Kidney (tissue), 14 donors: ENCODE measurements around the gene CENPN. TPM values are rescaled to one million over a fixed set of nuclear protein-coding genes. Genes with fewer than 3 reads are reported as not detected.

Experiments used
- DNase-seq, 5 donors: peaks; one replicate each; pipeline ENCODE4 v3.0.0-alpha.2; 2013 to 2020
- FAIRE-seq: peaks from 2 replicates; lab custom pipeline; 2012; peaks lifted over from hg19 to GRCh38; lab: Jason Lieb, UNC
- H3K27ac ChIP-seq, 2 donors: one replicate each; pipeline ENCODE4 v1.7.0; 2013; ENCODE audit warnings: low read depth in 2 of 2, low read length in 2 of 2, inconsistent platforms in 1 of 2
- H3K27me3 ChIP-seq: one replicate; pipeline ENCODE4 v1.7.1; 2013; ENCODE audit warnings: low read length, inconsistent platforms; ENCODE audit not compliant: control insufficient read depth, insufficient read depth
- H3K36me3 ChIP-seq, 3 donors: one replicate each; pipeline versions ENCODE4 v1.7.0 to v1.7.1; 2013; ENCODE audit warnings: low read length in 3 of 3, control low read depth in 1 of 3, inconsistent platforms in 1 of 3; ENCODE audit not compliant: insufficient read depth in 3 of 3, control insufficient read depth in 2 of 3
- H3K4me1 ChIP-seq, 3 donors: one replicate each; pipeline versions ENCODE4 v1.7.0 to v1.7.1; 2013; ENCODE audit warnings: low read length in 3 of 3, inconsistent platforms in 1 of 3, low read depth in 1 of 3; ENCODE audit not compliant: control insufficient read depth in 2 of 3, insufficient read depth in 2 of 3
- H3K4me3 ChIP-seq, 3 donors: one replicate each; pipeline versions ENCODE4 v1.7.0 to v1.8.1; 2013; ENCODE audit warnings: low read length in 3 of 3, control low read depth in 1 of 3, inconsistent platforms in 1 of 3
- H3K9ac ChIP-seq, 3 donors: one replicate each; pipeline versions ENCODE4 v1.7.0 to v1.7.1; 2013; ENCODE audit warnings: low read length in 3 of 3, control low read depth in 1 of 3, inconsistent platforms in 1 of 3
- H3K9me3 ChIP-seq, 3 donors: one replicate each; pipeline versions ENCODE4 v1.7.0 to v1.7.1; 2013; ENCODE audit warnings: low read length in 3 of 3, control low read depth in 1 of 3, inconsistent platforms in 1 of 3; ENCODE audit not compliant: control insufficient read depth in 2 of 3, insufficient read depth in 1 of 3
- CTCF ChIP-seq: IDR thresholded peaks from 3 replicates; pipeline ENCODE4 v1.5.1; 2012; ENCODE audit warnings: mild to moderate bottlenecking, moderate library complexity, borderline replicate concordance; ENCODE audit not compliant: insufficient read depth; ENCODE audit errors: extremely low read depth
- intact Hi-C: fragments of 100-400 bp; cut with DNase I; formaldehyde crosslinking; loops from one replicate; pipeline ENCODE4 v1.11.1; 2022
- polyA plus RNA-seq: library from polyadenylated mRNA; stranded (reverse); fragments of 350-450 nt; fragmentation: Illumina TruSeq; extraction: RNeasy Lipid Tissue Mini Kit (QIAGEN cat#74804); gene quantifications from one replicate; pipeline ENCODE4 v1.2.3, GENCODE V29; 2014; ENCODE audit warnings: low read depth, low replicate concordance; ENCODE audit not compliant: insufficient read depth
- total RNA-seq: library from RNA; stranded (reverse); fragmentation: NEBNext Ultra II Directional; extraction: Animal tissue kit (Norgen Biotek cat#: 25700); gene quantifications from one replicate; pipeline ENCODE4 v1.2.1, GENCODE V29; 2021
- donor health status: control.
- donor health status: control.
- donor health status: control.
- donor health status: control.
- donor health status: control.
- donor health status: DM: yes; HTN: yes; CAD: no.
- donor health status: Normal renal cell carcinoma (clear cell type).

The CENPN gene
- total and polyA plus RNA-seq, 2 donors from 2014 or later = 2.0 to 4.1 TPM

DNA sequence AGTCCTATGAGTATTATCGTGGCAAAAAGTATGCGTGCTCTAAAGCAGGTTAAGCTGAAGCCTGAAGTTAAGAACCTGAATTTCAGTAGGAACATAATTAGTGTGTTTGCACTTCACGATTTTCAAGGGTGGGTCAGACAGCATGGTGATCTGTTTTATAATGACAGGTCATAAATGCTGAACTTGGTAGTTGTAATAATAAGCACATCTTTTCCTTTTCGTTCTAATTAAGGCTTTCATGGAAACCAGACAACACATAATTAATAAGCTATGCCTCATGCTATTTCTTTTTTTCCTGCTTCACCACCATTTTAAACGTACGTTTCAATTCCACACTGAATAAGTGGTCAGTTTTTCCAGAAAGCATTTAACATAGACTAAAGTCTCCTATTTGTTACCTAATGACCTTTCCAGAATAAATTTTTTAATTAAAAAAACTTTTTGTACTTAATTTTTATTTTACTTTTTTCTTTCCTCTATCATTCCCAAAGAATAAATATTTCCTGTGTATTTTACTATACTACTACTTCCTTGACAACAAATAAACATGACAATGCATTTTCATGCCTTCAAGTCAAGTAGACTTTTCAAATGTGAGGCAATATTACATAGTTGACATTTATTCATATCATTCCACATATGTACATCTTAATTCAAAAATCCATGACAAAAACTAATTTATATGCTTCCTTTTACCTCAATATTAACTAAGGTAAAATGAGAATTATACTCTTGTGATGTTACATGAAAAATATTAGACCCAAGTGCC, 22.7 kb upstream of the CENPN start:
- DNase-seq = no peak
- FAIRE-seq = no peak
- TF ChIP-seq CTCF = no peak
- Histone ChIP-seq H3K9me3 (no peaks in the 10 kb centered on the region), H3K4me3 (no peak overlapping the region), H3K27me3 (no peaks in the 10 kb centered on the region), H3K27ac (no peak overlapping the region), H3K4me1 (peaks cover 0 to 5% (median 0%) of the 10 kb centered on the region in 3 donors), H3K36me3 (peaks cover 0 to 2% (median 0%) of the 10 kb centered on the region in 3 donors), H3K9ac (no peak overlapping the region)
- intact Hi-C loops = no loop called here

- Histone ChIP-seq H3K27ac (no peak overlapping the region), H3K9me3 (no peaks in the 10 kb centered on the region), H3K9ac (no peak overlapping the region), H3K4me1 (peaks cover 0 to 5% (median 0%) of the 10 kb centered on the region in 3 donors), H3K4me3 (no peak overlapping the region), H3K36me3 (peaks cover 0 to 2% (median 0%) of the 10 kb centered on the region in 3 donors), H3K27me3 (no peaks in the 10 kb centered on the region)
- intact Hi-C loops = no loop called here
- DNase-seq (no peak), FAIRE-seq (no peak)
- no peak for TF ChIP-seq CTCF
Measured at GRCh38 chr16:80985611-80986010, 21.4 kb upstream of the CENPN start.

GRCh38 chr16:80986557-80986956, 20.5 kb upstream of the CENPN start:
- Histone ChIP-seq H3K9me3 (no peaks in the 10 kb centered on the region), H3K4me1 (peaks cover 0 to 5% (median 0%) of the 10 kb centered on the region in 3 donors), H3K36me3 (peaks cover 0 to 2% (median 0%) of the 10 kb centered on the region in 3 donors), H3K27ac (no peak overlapping the region), H3K4me3 (no peak overlapping the region), H3K27me3 (no peaks in the 10 kb centered on the region), H3K9ac (no peak overlapping the region)
- no peak for TF ChIP-seq CTCF
- FAIRE-seq (no peak), DNase-seq (no peak)
- intact Hi-C loops = no loop called here
